ENCODE results near the gene PDE4D. TPM values are rescaled to one million over a fixed set of nuclear protein-coding genes. Genes with fewer than 3 reads are reported as not detected.

The PDE4D gene
- total RNA-seq, 1 experiment from 2014 or later: 2.1 TPM

- Histone ChIP-seq H3K9ac (ENCODE audit: extremely low read depth, insufficient read length, low read length) (no peak overlapping the region), H4K91ac (ENCODE audit: insufficient read length, low read depth, low read length) (no peak overlapping the region), H2BK5ac (ENCODE audit: insufficient read length, low read length) (no peak overlapping the region), H3K14ac (ENCODE audit: insufficient read depth, low read length) (no peak overlapping the region), H3T11ph (ENCODE audit: low read length) (no peak overlapping the region), H3K79me1 (ENCODE audit: insufficient read depth, low read depth, low read length, poor library complexity, severe bottlenecking) (no peaks in the 10 kb centered on the region), H2AFZ (ENCODE audit: low read length) (no peak overlapping the region), H3K56ac (ENCODE audit: insufficient read length, low read depth, low read length) (no peak overlapping the region), H2BK15ac (ENCODE audit: low read depth, low read length) (no peak overlapping the region), H4K8ac (replicated peaks; ENCODE audit: insufficient read length, low read depth, low read length) (no peak overlapping the region), H4K5ac (ENCODE audit: insufficient read length, low read depth, low read length) (no peak overlapping the region), H2BK12ac (ENCODE audit: insufficient read length, low read depth, low read length) (no peak overlapping the region), H3K79me2 (ENCODE audit: insufficient read depth, low read length) (no peaks in the 10 kb centered on the region), H3K9me3 (ENCODE audit: control insufficient read depth, low read depth, low read length) (no peaks in the 10 kb centered on the region), H3K18ac (ENCODE audit: insufficient read length, low read depth, low read length) (no peak overlapping the region), H2AK5ac (ENCODE audit: insufficient read length, low read length) (no peak overlapping the region), H3K4me1 (ENCODE audit: insufficient read depth, low read length) (peaks cover 4% of the 10 kb centered on the region; the same call in 1 of the 2 replicates), H2BK120ac (ENCODE audit: low read depth, low read length, poor library complexity, severe bottlenecking) (no peak overlapping the region), H2BK20ac (ENCODE audit: low read depth, low read length, poor library complexity, severe bottlenecking) (no peak overlapping the region), H4K20me1 (ENCODE audit: control insufficient read depth, insufficient read depth, insufficient read length) (no peaks in the 10 kb centered on the region), H3K23ac (ENCODE audit: insufficient read length, low read depth, low read length) (no peak overlapping the region), H3K4ac (ENCODE audit: low read depth, low read length) (no peak overlapping the region), H3K27me3 (ENCODE audit: insufficient read depth, low read length) (no peaks in the 10 kb centered on the region), H3K4me2 (ENCODE audit: insufficient read depth, insufficient read length, low read length) (no peak overlapping the region), H3K23me2 (ENCODE audit: insufficient read length, low read depth, low read length, poor library complexity, severe bottlenecking) (no peaks in the 10 kb centered on the region), H3K27ac (ENCODE audit: insufficient read length, low read depth, low read length) (no peak overlapping the region)
- no peak overlapping the region for H3K4me3 Mint-ChIP-seq
- H3K27me3 Mint-ChIP-seq (ENCODE audit: low read depth): no peaks in the 10 kb centered on the region
- no peaks in the 10 kb centered on the region for H3K36me3 Mint-ChIP-seq (ENCODE audit: insufficient read depth in 1 of 3, low read depth in 3 of 3)
- WGBS (ENCODE audit: extremely low coverage, insufficient read length, low lambda C conversion rate): no CpG with 5 or more reads among the region's 1 CpG
- DNase-seq: no peak
- peaks cover 7 to 10% of the 10 kb centered on the region in 2 experiments; a peak in 3 of 4 replicates for H3K4me1 Mint-ChIP-seq
- H3K9me3 Mint-ChIP-seq: no peaks in the 10 kb centered on the region
- no peak for TF ChIP-seq CTCF (conservative IDR thresholded peaks at IDR 0.05)
- no peak overlapping the region for H3K27ac Mint-ChIP-seq
These were observed 774.0 kb downstream of the PDE4D start for GRCh38 chr5:59119480-59119879.
